Tibial nerve (tissue), 4 donors: Measurements from ENCODE around the gene AANAT. TPM values are rescaled to one million over a fixed set of nuclear protein-coding genes. Genes with fewer than 3 reads are reported as not detected.
A peak's percentile ranks its signal among the peaks of the same experiment; 100 is the strongest.
"Not testable (repeated sequence)": the region's sequence is repeated elsewhere in the genome, so short reads cannot be mapped to it uniquely, and the experiment has no call there.

Experiments used
- DNase-seq, 2 donors: peaks; one replicate each; pipeline ENCODE4 v3.0.0-alpha.2; 2019; ENCODE audit warnings: low spot score in 2 of 2
- H3K27ac ChIP-seq, 4 donors: fragments of 200-600 bp; sonication (generic) in 3 of 4; one replicate each; pipeline ENCODE4 v1.5.1; 2017 to 2019; ENCODE audit warnings: mild to moderate bottlenecking in 1 of 4
- H3K27me3 ChIP-seq, 2 donors: fragments of 200-600 bp; sonication (generic) in 1 of 2; one replicate each; pipeline versions ENCODE4 v1.5.1 to v1.6.0; 2017 to 2019
- H3K36me3 ChIP-seq, 3 donors: fragments of 200-600 bp; sonication (generic); one replicate each; pipeline ENCODE4 v1.5.1; 2018 to 2019
- H3K4me1 ChIP-seq, 4 donors: fragments of 200-600 bp; sonication (generic) in 3 of 4; one replicate each; pipeline ENCODE4 v1.5.1; 2017 to 2019
- H3K4me3 ChIP-seq, 4 donors: fragments of 200-600 bp; sonication (generic) in 3 of 4; one replicate each; pipeline ENCODE4 v1.5.1; 2017 to 2019; ENCODE audit warnings: mild to moderate bottlenecking in 1 of 4, moderate library complexity in 1 of 4
- H3K9me3 ChIP-seq, 4 donors: fragments of 200-600 bp; sonication (generic) in 3 of 4; one replicate each; pipeline ENCODE4 v1.5.1; 2017 to 2019
- EP300 ChIP-seq, 2 donors: sonication (generic); formaldehyde crosslinking; IDR thresholded peaks; one replicate each; pipeline ENCODE4 v1.6.1; 2017; ENCODE audit warnings: antibody characterized with exemption in 2 of 2, mild to moderate bottlenecking in 1 of 2
- POLR2A ChIP-seq, 2 donors: fragments of 450-650 bp; IDR thresholded peaks; one replicate each; pipeline ENCODE4 v1.6.1; 2017; ENCODE audit warnings: antibody characterized with exemption in 2 of 2, mild to moderate bottlenecking in 2 of 2, moderate library complexity in 2 of 2
- WGBS, 2 donors: methylation state at CpG; one replicate each; pipeline ENCODE4 v1.1.5; 2018; 5-methylcytosine and 5-hydroxymethylcytosine counted together
- total RNA-seq, 4 donors: library from RNA; depleted of rRNA; stranded (reverse); fragments of >200 nt; gene quantifications; one replicate each; pipeline ENCODE4 v1.1.0, GENCODE V29; 2016
- TF ChIP-seq, protein P1 (sequence below), 5 experiments: fragments of 200-600 bp in 3 of 5; fragments of 450-650 bp in 2 of 5; sonication (generic) in 3 of 5; IDR thresholded peaks; one replicate each; pipeline ENCODE4 v1.5.1; 2016 to 2019; ENCODE audit warnings: antibody characterized with exemption in 5 of 5, mild to moderate bottlenecking in 3 of 5, moderate library complexity in 2 of 5

The AANAT gene
- total RNA-seq, 4 donors from 2014 or later, result not detected

DNA sequence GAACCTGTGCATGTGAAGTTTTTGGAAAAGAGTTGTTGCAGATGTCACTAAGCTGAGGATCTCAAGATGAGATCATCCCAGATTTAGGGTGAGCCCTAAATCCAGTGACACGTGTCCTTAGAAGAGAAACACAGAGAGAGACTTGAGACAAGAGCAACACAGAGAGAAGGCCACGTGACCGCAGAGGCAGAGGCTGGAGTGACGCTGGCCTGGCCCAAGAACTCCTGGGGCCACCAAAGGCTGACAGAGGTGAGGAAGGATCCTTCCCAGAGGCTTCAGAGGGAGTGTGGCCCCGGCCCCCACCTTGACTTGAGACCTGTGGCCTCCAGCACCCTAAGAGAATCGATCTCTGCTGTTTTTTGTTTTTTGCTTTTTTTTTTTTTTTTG is 45.9 kb downstream of the AANAT start:
- Histone ChIP-seq H3K9me3 (no peaks in the 10 kb centered on the region), H3K4me3 (no peak overlapping the region), H3K36me3 (no peaks in the 10 kb centered on the region), H3K27me3 (no peaks in the 10 kb centered on the region), H3K4me1 (peaks cover 0 to 26% (median 5%) of the 10 kb centered on the region in 4 donors), H3K27ac (no peak overlapping the region)
- TF ChIP-seq EP300 (IDR thresholded peaks at IDR 0.05) (no peak), POLR2A (IDR thresholded peaks at IDR 0.05) (no peak)
- TF ChIP-seq, protein P1, sequence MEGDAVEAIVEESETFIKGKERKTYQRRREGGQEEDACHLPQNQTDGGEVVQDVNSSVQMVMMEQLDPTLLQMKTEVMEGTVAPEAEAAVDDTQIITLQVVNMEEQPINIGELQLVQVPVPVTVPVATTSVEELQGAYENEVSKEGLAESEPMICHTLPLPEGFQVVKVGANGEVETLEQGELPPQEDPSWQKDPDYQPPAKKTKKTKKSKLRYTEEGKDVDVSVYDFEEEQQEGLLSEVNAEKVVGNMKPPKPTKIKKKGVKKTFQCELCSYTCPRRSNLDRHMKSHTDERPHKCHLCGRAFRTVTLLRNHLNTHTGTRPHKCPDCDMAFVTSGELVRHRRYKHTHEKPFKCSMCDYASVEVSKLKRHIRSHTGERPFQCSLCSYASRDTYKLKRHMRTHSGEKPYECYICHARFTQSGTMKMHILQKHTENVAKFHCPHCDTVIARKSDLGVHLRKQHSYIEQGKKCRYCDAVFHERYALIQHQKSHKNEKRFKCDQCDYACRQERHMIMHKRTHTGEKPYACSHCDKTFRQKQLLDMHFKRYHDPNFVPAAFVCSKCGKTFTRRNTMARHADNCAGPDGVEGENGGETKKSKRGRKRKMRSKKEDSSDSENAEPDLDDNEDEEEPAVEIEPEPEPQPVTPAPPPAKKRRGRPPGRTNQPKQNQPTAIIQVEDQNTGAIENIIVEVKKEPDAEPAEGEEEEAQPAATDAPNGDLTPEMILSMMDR (IDR thresholded peaks at IDR 0.05), result no peak
- DNase-seq, result no peak
- 61 to 69% methylated on average over 6 of the region's 6 CpGs for WGBS, 2 donors

DNA sequence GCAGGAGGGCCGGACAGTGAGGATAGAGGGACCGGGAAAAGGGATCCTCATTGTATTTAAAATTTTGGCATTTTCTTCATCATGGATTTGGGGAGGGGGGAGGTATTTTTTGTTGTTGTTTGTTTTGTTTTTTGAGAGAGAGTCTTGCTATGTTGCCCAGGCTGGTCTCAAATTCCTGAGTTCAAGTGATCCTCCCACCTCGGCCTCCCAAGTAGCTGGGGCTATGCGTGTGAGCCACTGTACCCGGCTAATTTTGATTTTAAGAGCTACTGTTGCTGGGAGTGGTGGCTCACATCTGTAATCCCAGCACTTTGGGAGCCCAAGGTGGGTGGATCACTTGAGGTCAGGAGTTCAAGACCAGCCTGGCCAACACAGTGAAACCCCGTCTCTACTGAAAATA is 47.0 kb downstream of the AANAT start:
- WGBS, 2 donors, result 93 to 95% methylated on average over 6 of the region's 6 CpGs
- not testable (repeated sequence) for DNase-seq, H3K9me3 ChIP-seq, H3K4me3 ChIP-seq, H3K27me3 ChIP-seq, H3K36me3 ChIP-seq
- peak overlapping the region in 1 of 4 donors; percentile 83 for H3K27ac ChIP-seq
- peaks cover 0 to 26% (median 5%) of the 10 kb centered on the region in 4 donors for H3K4me1 ChIP-seq

DNA sequence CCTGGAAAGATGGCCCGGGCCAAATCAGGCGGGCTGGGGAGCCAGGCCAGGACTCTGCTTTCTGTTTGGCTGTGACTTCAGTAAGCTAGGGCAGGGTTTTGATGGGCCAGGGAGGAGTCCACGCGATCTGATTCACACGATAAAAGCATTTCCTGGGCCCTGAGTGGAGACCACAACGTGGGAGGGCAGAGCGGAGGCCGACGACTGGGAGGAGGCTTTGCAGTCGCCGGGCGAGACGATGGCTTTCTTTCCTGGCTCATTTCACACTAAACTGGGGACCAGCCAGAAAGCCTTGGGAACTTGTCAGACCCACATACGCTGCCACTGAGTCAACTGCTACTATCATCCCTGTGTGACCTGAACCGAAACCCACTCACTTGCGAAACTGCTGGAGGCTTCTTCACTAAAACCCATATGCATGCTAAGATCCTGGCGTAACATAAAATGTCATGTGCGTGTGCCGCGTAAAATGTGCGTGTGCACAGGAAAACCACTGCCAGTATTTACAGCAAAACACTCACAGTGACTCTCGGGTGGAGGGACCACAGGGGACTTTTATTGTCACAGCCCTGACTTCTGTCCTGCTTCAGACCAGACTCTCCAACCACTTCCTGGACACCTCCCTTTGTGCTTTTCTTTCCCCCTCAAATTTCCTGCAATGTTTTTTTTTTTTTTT is 48.0 kb downstream of the AANAT start:
- peak; percentile 47 to 85 for DNase-seq
- no peaks in the 10 kb centered on the region for H3K36me3 ChIP-seq
- WGBS, 2 donors, result 57 to 65% methylated on average over 22 of the region's 22 CpGs
- peak overlapping the region in 2 of 4 donors; percentile 20 to 34 for H3K4me3 ChIP-seq
- peak overlapping the region; percentile 3 to 83 (median 82) for H3K27ac ChIP-seq
- H3K4me1 ChIP-seq, result peaks cover 0 to 26% (median 5%) of the 10 kb centered on the region in 4 donors
- TF ChIP-seq POLR2A (IDR thresholded peaks at IDR 0.05) (peak in 1 of 2 donors; percentile 21), EP300 (IDR thresholded peaks at IDR 0.05) (peak; percentile 63 to 88)
- TF ChIP-seq, protein P1 (IDR thresholded peaks at IDR 0.05), result no peak
- no peaks in the 10 kb centered on the region for H3K27me3 ChIP-seq
- no peaks in the 10 kb centered on the region for H3K9me3 ChIP-seq

DNA sequence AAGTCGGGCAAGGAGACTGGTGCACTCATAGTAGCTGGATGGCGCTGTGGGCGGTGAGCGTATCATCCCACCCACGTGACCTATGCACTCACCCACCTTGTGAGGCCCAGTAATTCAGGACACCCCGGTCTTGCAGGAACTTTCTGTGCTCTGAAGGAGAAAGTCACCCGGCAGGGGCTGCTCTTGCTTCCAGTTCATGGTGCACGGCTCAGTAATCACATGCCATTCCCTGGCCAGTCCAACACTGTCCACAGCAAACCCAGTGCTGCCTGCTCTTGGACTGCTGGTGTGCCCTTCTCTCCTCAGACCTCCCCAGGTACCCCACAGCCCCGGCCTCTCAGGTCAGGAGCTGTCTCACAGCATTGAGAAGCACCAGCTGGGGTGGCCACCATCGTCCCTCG is 50.2 kb downstream of the AANAT start:
- no peak for DNase-seq
- H3K27me3 ChIP-seq, result no peaks in the 10 kb centered on the region
- no peak overlapping the region for H3K4me3 ChIP-seq
- no peaks in the 10 kb centered on the region for H3K36me3 ChIP-seq
- no peak overlapping the region for H3K27ac ChIP-seq
- H3K9me3 ChIP-seq, result no peaks in the 10 kb centered on the region
- TF ChIP-seq POLR2A (IDR thresholded peaks at IDR 0.05), result no peak
- TF ChIP-seq, protein P1 (IDR thresholded peaks at IDR 0.05), result no peak
- no peak for TF ChIP-seq EP300 (IDR thresholded peaks at IDR 0.05)
- 82 to 84% methylated on average over 11 of the region's 11 CpGs for WGBS, 2 donors
- H3K4me1 ChIP-seq, result peaks cover 0 to 14% (median 5%) of the 10 kb centered on the region in 4 donors

DNA sequence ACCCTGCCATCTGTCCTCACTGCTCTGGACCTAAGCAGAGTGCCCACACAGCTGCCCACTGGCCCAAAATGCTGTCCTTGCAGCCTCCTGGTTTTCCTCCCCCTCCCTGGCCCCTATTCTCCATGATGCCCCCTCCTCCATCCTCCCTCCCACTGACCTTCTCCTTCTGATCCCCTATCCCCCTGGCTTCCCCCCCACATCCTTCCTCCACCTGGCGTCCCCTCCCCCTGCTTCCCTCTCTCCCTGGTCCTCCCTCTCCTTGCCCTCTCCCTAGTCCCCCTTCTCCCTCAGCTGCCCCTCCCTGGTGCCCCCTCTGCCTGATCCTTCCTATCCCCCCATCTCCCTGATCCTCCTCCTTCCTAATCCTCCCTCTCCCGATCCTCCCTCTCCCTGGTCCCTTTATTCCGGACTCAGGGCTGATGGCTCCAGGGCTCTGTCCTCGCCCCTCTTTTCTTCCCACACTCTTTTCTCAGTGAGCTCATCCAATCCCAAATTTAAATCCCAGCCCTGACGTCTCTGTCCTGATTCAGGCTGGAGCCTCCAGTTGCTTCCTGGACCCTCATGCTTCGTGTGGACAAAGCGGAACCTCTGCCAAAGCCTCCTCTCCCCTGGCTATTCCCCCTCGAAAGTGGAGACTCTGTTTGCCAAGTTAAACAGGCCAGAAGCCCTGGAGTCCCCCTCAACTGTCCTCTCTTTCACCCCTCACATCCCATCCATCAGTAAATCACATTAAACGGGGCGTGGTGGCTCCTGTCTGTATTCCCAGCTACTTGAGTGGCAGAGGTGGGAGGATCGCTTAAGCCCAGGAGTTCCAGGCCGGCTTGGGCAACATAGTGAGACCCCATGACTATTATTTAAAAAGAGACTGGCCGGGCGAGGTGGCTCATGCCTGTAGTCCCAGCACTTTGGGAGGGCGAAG is 51.9 kb downstream of the AANAT start:
- WGBS, 2 donors, result 60 to 63% methylated on average over 14 to 15 of the region's 15 CpGs
- TF ChIP-seq, protein P1 (IDR thresholded peaks at IDR 0.05), result no peak
- TF ChIP-seq POLR2A (IDR thresholded peaks at IDR 0.05) (no peak), EP300 (IDR thresholded peaks at IDR 0.05) (no peak)
- no peaks in the 10 kb centered on the region for H3K9me3 ChIP-seq
- no peak overlapping the region for H3K27ac ChIP-seq
- H3K27me3 ChIP-seq, result no peaks in the 10 kb centered on the region
- DNase-seq, result no peak
- H3K4me1 ChIP-seq, result peaks cover 0 to 24% (median 6%) of the 10 kb centered on the region in 4 donors
- no peaks in the 10 kb centered on the region for H3K36me3 ChIP-seq
- H3K4me3 ChIP-seq, result no peak overlapping the region

Other genes starting within 250 kb of the AANAT start
- 10 to 100 TPM; 11.1 to 18.9 (median 15.2) TPM for gene RNF157, start 227.1 kb upstream of the AANAT start, total RNA-seq
- 10 to 100 TPM; 12.7 to 26.9 (median 20.4) TPM for gene UBALD2, start 202.3 kb upstream of the AANAT start, total RNA-seq
- gene QRICH2, start 159.3 kb upstream of the AANAT start, total RNA-seq, result 1 to 10 TPM; 2.0 to 8.4 (median 5.2) TPM
- gene PRPSAP1, start 113.7 kb upstream of the AANAT start, total RNA-seq, result 100 to 1,000 TPM in 2 of 4 donors, 10 to 100 TPM in 2; 66.8 to 108 (median 96.2) TPM
- gene SPHK1, start 83.0 kb upstream of the AANAT start, total RNA-seq, result 10 to 100 TPM; 16.7 to 50.1 (median 27.8) TPM
- gene UBE2O, start 14.5 kb upstream of the AANAT start, total RNA-seq, result 10 to 100 TPM; 16.0 to 38.7 (median 20.7) TPM
- gene RHBDF2, start 33.8 kb downstream of the AANAT start, total RNA-seq, result 10 to 100 TPM; 33.1 to 99.0 (median 73.5) TPM
- gene CYGB, start 70.1 kb downstream of the AANAT start, total RNA-seq, result 10 to 100 TPM; 40.2 to 59.2 (median 48.8) TPM
- 10 to 100 TPM in 3 of 4 donors, 1 to 10 TPM in 1; 6.6 to 23.5 (median 14.1) TPM for gene PRCD, start 72.4 kb downstream of the AANAT start, total RNA-seq
- gene ST6GALNAC2, start 118.3 kb downstream of the AANAT start, total RNA-seq, result 100 to 1,000 TPM in 1 of 4 donors, 10 to 100 TPM in 3; 58.5 to 128 (median 69.1) TPM
- gene ST6GALNAC1, start 176.2 kb downstream of the AANAT start, total RNA-seq, result 10 to 100 TPM in 2 of 4 donors, 1 to 10 TPM in 2; 2.4 to 13.8 (median 7.4) TPM
- gene MXRA7, start 243.4 kb downstream of the AANAT start, total RNA-seq, result 100 to 1,000 TPM; 124 to 230 (median 197) TPM